ENCODE results near the gene DNAJB2.
"Not testable (repeated sequence)": the region's sequence is repeated elsewhere in the genome, so short reads cannot be mapped to it uniquely, and the experiment has no call there.

Gene DNAJB2

GRCh38 chr2:219286436-219287115 is 7.4 kb downstream of the DNAJB2 start:
- no peak for DNase-seq

DNA sequence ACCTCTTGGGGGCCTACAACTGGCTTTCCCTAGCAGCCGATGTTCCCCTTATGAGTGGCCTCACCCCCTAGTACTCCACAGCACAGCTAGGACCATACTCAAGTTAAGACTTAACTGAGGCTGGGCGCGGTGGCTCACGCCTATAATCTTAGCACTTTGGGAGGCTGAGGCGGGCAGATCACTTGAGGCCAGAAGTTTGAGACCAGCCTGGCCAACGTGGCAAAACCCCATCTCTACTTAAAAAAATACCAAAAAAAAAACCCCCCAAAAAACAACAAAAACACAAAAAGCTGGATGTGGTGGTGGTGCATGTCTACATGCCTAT is 7.9 kb downstream of the DNAJB2 start:
- DNase-seq: not testable (repeated sequence)

DNA sequence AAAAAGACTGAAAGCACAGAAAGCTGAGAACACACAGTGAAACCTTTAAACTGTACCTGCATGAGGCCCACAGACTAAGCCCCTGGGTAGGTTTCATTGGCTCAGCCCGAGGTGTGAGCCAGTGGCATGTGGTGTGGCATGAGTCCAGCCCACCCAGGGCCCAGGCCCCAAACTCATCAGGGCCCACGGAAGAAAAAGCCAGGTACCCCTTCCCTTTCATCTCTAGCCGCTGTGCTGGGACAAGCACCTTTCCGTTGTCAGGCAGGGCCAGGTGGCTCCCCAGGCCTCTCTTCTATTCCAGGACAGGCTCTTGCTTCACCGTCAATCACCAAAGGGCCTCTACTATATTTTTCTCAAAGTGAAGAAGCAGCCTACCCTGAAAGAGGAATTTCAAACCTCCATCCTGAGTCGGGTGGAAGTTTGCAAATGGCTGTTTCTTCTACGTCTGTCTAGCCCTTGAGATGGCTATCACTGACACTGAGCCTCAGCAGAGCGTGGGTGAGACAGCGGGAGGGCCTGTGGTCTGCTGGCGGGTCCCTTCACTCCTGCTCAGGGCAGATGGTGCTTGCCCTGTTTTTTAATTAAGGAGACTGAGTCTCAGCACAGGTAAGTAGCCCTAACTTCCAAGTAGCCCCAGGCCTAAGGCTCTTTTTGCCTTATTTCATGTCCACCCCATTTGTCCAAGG is 8.6 kb downstream of the DNAJB2 start:
- DNase-seq: no peak

- no peak for DNase-seq
Observed at GRCh38 chr2:219289195-219289536, 10.0 kb downstream of the DNAJB2 start.

- DNase-seq: no peak
Observed at GRCh38 chr2:219289537-219290361, 10.6 kb downstream of the DNAJB2 start.

- DNase-seq: no peak
Observed at GRCh38 chr2:219290381-219291171, 11.4 kb downstream of the DNAJB2 start.

DNA sequence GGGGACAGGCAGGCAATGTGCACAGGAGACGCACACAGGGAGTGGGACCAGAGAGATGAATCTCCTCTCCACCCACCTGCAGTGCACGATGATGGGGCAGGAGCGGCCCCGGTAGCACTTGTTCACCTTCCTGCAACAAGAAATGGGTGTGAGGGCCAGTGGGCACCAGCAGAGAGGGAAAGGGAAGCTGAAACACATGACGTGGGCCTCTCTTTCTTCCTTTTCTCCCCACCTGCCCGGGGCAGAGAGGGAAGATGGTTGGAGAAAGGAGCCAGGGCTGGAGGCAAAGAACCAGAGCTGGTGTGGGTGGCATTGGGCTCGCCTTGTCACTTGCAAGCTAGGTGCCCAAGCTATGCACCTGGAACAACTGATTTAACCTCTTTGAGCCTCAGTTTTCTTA is 12.2 kb downstream of the DNAJB2 start:
- no peak for DNase-seq

DNA sequence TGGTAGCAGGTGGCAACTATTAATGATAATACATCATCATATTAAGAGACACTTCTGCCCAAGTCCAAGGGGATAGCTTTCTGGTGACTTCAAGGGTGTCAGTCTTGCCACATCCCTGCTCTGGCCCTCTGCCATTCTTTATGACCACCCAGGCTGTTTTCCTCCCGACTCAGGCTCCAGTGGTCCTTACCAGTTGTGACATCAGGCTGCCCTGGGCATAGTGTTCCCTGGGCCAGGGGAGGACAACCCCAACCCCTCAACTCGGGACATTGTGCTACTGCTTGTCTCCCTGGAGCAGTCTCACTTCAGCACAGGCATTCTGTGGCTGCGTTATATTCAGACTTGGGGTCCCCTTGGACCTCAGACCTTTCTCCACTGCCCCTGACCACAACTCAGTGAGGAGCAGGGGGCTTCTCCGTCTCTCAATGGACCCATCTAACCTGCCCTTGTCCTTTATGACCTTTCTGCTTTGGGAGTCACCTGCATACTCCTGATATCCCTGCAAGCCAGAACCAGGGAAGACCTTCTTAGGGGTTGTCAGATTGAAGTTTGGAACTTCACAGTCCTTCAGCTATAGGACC is 12.8 kb downstream of the DNAJB2 start:
- DNase-seq: no peak

- no peak for DNase-seq
Observed at GRCh38 chr2:219292616-219293015, 13.4 kb downstream of the DNAJB2 start.

GRCh38 chr2:219293736-219294231 is 14.6 kb downstream of the DNAJB2 start:
- no peak for DNase-seq

DNA sequence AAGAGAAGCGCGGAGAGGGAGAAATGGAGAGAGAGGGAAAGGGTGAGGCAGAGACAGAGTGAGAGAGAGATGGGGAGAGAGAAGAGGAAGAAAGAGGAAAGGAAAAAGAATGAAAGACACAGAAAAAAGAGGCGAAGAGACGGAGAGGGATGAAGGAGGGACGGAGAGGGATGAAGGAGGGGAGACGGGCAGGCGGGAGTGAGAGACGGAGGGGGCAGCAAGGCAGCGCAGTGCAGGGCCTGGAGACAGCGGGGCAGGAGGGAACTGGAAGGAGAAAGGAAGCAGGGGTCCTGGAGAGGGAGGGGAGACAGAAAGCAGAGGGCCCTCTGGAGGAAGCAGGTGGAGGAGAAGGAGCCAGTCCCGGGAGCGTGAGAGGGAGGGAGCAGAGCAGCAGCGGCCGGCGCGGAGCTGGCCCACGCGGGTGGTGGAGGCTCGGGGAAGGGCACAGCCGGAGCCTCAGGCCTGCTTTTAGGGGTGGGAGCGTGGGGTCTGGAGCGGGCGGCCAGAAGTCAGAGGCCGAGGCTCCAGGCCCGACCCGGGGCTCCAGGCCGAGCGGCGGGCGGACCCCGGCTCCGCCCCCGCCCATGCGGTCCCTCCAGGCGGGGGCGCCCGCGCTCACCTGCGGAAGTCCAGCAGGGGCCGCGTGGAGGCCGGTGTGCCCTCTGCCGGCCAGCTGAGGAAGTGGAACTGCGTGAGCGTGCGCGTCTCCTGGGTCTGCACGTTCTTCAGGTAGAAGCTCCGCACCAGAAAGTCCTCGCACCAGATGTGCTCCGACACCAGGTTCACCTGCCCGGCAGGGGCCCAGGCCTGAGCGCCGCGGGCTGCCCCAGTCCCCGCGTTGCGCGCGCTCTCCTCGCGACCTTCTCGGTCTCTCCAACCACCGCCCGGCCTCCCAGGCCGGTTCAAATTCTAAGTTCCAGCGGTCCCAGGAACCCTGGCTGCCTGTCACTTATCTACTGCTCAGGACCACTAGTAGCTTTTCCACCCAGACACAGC is 15.5 kb downstream of the DNAJB2 start:
- peak; percentile 74 for DNase-seq

- no peak for DNase-seq
Observed at GRCh38 chr2:219296142-219296541, 17.0 kb downstream of the DNAJB2 start.

DNA sequence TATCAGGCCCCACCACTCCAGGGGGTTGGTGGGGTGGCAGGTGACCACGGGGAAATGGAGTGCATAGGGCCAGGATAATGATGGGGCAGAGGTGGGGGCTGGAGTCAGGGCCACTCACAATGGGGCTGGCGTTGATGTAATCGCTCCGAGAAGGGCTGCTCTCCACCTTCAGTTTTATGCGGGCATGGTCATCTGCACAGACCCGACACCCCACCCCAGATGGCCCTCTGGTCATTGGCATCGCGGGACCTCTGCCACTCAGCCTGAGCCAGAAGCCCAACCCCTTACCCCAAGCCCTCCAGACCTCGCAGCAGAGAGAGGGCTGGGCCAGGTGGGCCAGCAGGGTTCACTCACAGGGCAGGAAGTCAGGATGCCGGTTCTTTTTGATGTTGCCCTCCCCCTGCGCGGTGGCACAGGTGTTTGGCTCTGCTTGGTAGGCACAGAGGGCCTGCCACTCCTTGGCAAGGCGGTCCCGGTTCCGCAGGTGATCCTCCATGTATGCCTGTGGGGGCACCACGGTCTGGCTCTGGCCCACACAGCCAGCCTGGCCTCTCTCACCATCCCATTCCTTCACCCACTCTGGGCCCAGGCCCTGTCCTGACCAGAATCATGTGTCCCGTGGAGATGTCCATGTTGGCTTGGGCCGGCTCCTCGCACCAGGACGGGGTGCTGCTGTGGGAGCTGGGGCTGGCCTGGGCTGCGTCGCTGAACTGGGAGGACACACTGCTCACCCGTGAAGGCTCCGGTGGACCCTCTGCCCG is 17.6 kb downstream of the DNAJB2 start:
- DNase-seq: no peak

GRCh38 chr2:219297766-219298456 is 18.7 kb downstream of the DNAJB2 start:
- no peak for DNase-seq

GRCh38 chr2:219298759-219299371 is 19.7 kb downstream of the DNAJB2 start:
- peak; percentile 76 for DNase-seq

DNA sequence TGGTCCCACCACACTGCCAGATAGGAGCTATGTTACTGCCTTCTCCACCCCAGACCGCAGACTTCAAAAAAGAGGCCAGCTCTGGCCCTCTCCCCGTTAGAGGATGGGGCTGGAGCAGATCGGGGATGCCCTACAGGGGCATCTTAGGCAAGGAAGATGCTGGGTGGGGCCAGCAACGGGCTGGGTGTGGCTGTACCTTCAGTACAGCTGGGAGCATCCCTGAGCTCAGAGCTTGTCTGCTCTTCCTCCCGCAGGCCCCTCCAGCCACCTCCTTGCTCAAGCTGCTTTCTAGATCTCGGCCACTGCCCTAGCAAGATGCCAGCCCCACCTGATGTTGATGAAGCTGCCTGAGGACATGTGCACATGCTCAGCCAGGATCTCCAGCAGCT is 20.2 kb downstream of the DNAJB2 start:
- no peak for DNase-seq

DNA sequence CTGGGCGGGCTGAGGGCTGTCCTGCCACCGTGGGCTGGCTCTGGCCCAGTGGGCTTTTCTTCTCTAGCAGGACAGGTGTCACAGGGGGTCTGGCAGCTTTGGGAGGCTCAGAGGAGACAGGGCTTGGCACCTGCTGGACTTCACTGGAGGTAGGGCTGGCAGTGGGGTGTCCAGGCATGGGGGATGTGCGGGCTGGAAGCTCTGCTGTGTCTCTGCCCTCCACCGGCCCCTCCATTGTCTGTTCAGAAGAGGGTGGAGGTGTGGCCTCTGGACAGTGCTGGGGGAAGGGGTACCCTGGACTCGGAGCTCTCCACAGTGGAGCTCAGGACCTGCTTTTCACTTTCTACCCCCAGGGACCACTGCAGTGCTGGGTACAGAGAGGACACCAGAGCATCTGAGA is 20.9 kb downstream of the DNAJB2 start:
- DNase-seq: no peak

DNA sequence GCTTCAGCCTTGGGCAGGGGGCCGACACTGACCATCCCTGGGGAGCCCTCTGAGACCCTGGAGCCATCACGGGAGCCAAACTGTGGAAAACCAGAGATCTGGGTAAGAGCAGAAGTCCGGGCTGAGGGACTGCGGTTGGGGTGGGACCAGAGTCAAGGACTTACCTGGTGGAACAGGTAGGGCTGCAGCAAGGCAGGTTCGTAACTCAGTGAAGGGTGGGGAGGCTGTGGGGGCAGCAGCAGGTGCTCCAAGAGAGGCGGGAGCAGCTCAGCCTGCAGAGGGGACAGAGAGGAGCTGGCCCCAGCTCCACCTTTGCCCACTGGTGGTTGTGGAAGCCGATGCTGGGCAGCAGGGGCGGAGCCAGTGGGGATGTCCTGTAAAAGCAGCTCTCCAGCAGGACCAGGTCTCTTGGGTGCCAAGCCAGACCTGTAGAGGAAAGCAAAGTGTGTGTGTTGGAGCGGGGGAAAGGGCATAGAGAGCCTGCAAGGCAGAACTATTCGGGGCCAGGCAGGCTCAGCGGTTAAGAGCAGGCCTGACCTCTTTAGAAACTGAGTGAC is 23.3 kb downstream of the DNAJB2 start:
- DNase-seq: no peak

DNA sequence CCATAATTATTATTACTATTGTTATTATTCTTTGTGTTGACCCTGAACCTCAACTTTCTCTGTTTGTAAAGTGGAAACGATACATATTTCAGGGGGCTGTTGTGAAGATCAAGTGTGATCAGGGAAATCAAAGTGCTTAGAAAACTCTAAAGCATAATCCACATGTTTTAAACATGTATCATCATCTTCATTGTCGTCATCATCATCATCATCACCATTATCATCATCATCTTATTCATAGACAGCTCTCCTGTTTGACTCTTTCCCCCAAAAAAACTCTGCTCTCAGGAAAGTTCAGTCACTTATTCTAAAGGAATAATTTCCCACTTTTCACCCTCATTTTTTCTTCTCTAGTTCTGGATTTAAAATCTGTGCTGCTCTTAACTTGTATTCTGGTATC is 25.1 kb downstream of the DNAJB2 start:
- no peak for DNase-seq

All from inflammatory macrophage treated with lipopolysaccharide for 4 hours (primary cell).